ENCODE measurements around the gene CDC42. TPM values are rescaled to one million over a fixed set of nuclear protein-coding genes. Genes with fewer than 3 reads are reported as not detected.

CDC42 gene
- total and polyA plus RNA-seq, 9 of the 15 experiments (the other 6 are each of a cell fraction or from before 2014, with no cell fraction given): 186 to 398 (median 325) TPM

DNA sequence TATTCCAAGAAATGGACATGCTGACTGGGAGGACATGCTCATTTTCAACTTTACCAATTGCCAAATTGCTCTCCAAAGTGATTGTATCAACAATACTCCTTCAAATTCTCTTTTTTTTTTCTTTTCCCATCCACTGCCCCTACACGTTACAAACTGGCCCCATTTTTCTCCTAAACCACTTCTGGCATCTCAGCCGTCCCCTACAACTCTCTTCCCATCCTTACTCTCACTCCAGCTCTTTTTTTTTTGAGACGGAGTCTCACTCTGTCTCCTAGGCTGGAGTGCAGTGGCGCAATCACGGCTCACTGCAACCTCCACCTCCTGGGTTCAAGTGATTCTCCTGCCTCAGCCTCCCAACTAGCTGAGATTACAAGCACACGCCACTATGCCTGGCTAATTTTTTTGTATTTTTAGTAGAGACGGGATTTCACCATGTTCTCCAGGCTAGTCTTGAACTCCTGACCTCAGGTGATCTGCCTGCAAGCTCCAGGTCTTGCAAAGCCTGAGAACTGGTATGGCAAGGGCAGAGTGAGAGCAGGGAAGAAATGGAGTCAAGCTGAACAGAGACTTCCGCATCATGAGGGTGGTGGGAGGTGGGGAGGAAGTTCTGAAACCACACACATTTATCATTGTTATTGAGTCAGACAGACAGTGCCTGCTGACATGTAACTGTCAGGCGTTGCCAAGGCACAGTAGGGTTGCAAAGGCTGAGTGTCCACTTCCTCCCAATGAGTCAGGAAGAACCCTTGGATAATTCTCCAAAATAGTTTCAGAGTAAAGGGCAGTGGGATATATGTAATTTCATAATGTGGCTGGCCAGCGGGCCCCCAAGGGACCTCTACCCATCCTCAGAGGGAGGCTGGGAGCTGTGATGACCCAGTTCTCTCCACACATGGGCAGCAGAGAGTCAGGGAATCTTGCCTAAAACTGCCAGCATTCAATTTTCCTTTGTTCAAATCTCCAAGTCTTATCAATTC, 33.6 kb upstream of the CDC42 start (continued):
- TF ChIP-seq ZKSCAN3 (CRISPR knock-in tag; IDR thresholded peaks at IDR 0.05) (no peak), DPF2 (IDR thresholded peaks at IDR 0.05) (peak; percentile 89), NFE2 (IDR thresholded peaks at IDR 0.05; ENCODE audit: low read depth) (peak; percentile 78), SMAD3 (CRISPR knock-in tag; conservative IDR thresholded peaks at IDR 0.05) (no peak; the same call in 1 of the 2 replicates), CREM (IDR thresholded peaks at IDR 0.05; ENCODE audit: low read depth) (peak; percentile 83), MCM7 (IDR thresholded peaks at IDR 0.05) (no peak), C11orf30 (IDR thresholded peaks at IDR 0.05; ENCODE audit: low read depth) (peak; percentile 67), FOXA3 (CRISPR knock-in tag; conservative IDR thresholded peaks at IDR 0.05 in 1 of 2, IDR thresholded peaks at IDR 0.05 in 1 of 2) (no peak), CBFA2T3 (IDR thresholded peaks at IDR 0.05) (peak; percentile 58), MAFF (IDR thresholded peaks at IDR 0.05; ENCODE audit: low read length) (peak; percentile 17; the same call in 1 of the 2 replicates), ADNP (tag; IDR thresholded peaks at IDR 0.05) (peak; percentile 58; the same call in 1 of the 2 replicates)
- TF ChIP-seq, protein P1, sequence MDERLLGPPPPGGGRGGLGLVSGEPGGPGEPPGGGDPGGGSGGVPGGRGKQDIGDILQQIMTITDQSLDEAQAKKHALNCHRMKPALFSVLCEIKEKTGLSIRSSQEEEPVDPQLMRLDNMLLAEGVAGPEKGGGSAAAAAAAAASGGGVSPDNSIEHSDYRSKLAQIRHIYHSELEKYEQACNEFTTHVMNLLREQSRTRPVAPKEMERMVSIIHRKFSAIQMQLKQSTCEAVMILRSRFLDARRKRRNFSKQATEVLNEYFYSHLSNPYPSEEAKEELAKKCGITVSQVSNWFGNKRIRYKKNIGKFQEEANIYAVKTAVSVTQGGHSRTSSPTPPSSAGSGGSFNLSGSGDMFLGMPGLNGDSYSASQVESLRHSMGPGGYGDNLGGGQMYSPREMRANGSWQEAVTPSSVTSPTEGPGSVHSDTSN (CRISPR knock-in tag; IDR thresholded peaks at IDR 0.05; ENCODE audit: low read depth): peak; percentile 97
- TF ChIP-seq, protein P1 (tag; conservative IDR thresholded peaks at IDR 0.05; ENCODE audit: low read depth): peak; percentile 99
- TF ChIP-seq, protein P2, sequence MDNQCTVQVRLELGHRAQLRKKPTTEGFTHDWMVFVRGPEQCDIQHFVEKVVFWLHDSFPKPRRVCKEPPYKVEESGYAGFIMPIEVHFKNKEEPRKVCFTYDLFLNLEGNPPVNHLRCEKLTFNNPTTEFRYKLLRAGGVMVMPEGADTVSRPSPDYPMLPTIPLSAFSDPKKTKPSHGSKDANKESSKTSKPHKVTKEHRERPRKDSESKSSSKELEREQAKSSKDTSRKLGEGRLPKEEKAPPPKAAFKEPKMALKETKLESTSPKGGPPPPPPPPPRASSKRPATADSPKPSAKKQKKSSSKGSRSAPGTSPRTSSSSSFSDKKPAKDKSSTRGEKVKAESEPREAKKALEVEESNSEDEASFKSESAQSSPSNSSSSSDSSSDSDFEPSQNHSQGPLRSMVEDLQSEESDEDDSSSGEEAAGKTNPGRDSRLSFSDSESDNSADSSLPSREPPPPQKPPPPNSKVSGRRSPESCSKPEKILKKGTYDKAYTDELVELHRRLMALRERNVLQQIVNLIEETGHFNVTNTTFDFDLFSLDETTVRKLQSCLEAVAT (IDR thresholded peaks at IDR 0.05): peak in 1 of 2 experiments; percentile 91; a peak in 2 of 4 replicates
- TF ChIP-seq, protein P3, sequence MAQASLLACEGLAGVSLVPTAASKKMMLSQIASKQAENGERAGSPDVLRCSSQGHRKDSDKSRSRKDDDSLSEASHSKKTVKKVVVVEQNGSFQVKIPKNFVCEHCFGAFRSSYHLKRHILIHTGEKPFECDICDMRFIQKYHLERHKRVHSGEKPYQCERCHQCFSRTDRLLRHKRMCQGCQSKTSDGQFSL (CRISPR knock-in tag; IDR thresholded peaks at IDR 0.05): no peak
- TF ChIP-seq, protein P3 (tag; IDR thresholded peaks at IDR 0.05): 0 out of 4 replicates have a peak, but pooled peaks of 1 of the 2 experiments have one; percentile 36
- TF ChIP-seq, protein P4, sequence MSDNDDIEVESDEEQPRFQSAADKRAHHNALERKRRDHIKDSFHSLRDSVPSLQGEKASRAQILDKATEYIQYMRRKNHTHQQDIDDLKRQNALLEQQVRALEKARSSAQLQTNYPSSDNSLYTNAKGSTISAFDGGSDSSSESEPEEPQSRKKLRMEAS (CRISPR knock-in tag; IDR thresholded peaks at IDR 0.05): 0 out of 2 replicates have a peak, but pooled peaks have one; percentile 30
- TF ChIP-seq, protein P5, sequence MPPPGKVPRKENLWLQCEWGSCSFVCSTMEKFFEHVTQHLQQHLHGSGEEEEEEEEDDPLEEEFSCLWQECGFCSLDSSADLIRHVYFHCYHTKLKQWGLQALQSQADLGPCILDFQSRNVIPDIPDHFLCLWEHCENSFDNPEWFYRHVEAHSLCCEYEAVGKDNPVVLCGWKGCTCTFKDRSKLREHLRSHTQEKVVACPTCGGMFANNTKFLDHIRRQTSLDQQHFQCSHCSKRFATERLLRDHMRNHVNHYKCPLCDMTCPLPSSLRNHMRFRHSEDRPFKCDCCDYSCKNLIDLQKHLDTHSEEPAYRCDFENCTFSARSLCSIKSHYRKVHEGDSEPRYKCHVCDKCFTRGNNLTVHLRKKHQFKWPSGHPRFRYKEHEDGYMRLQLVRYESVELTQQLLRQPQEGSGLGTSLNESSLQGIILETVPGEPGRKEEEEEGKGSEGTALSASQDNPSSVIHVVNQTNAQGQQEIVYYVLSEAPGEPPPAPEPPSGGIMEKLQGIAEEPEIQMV (tag; conservative IDR thresholded peaks at IDR 0.05; ENCODE audit: low read depth): no peak
- TF ChIP-seq, protein P6, sequence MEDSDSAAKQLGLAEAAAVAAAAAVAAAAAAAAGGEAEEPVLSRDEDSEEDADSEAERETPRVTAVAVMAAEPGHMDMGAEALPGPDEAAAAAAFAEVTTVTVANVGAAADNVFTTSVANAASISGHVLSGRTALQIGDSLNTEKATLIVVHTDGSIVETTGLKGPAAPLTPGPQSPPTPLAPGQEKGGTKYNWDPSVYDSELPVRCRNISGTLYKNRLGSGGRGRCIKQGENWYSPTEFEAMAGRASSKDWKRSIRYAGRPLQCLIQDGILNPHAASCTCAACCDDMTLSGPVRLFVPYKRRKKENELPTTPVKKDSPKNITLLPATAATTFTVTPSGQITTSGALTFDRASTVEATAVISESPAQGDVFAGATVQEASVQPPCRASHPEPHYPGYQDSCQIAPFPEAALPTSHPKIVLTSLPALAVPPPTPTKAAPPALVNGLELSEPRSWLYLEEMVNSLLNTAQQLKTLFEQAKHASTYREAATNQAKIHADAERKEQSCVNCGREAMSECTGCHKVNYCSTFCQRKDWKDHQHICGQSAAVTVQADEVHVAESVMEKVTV (CRISPR knock-in tag; IDR thresholded peaks at IDR 0.05): peak; percentile 27; the same call in 1 of the 2 replicates
